Left ventricle myocardium inferior (tissue), 1 donor: Measurements from ENCODE around the gene GABARAPL1. TPM values are rescaled to one million over a fixed set of nuclear protein-coding genes. Genes with fewer than 3 reads are reported as not detected.
"Not testable (repeated sequence)": the region's sequence is repeated elsewhere in the genome, so short reads cannot be mapped to it uniquely, and the experiment has no call there.

Source experiments
- DNase-seq: peaks from one replicate; pipeline ENCODE4 v3.0.0-alpha.2; 2020
- H3K27ac ChIP-seq: fragments of 200-600 bp; replicated peaks from 2 replicates; pipeline ENCODE4 v1.8.0; 2021
- H3K27me3 ChIP-seq: fragments of 200-600 bp; 2 replicates; pipeline ENCODE4 v1.8.0; 2021; ENCODE audit warnings: low read depth
- H3K36me3 ChIP-seq: fragments of 200-600 bp; 2 replicates; pipeline ENCODE4 v1.8.0; 2021
- H3K4me1 ChIP-seq: fragments of 200-600 bp; 2 replicates; pipeline ENCODE4 v1.8.0; 2021
- H3K4me3 ChIP-seq: fragments of 200-600 bp; 2 replicates; pipeline ENCODE4 v1.8.0; 2021; ENCODE audit warnings: mild to moderate bottlenecking, moderate library complexity
- H3K9me3 ChIP-seq: fragments of 200-600 bp; replicated peaks from 2 replicates; pipeline ENCODE4 v1.8.0; 2021
- CTCF ChIP-seq: fragments of 200-600 bp; IDR thresholded peaks from 2 replicates; pipeline ENCODE4 v1.8.0; 2021; ENCODE audit warnings: antibody characterized with exemption, mild to moderate bottlenecking, borderline replicate concordance
- intact Hi-C: fragments of 100-400 bp; cut with micrococcal nuclease; formaldehyde crosslinking; loops from one replicate; pipeline ENCODE4 v1.11.0; 2022
- total RNA-seq: library from RNA; stranded (reverse); fragmentation: NEBNext Ultra II Directional; extraction: Animal tissue kit (Norgen Biotek cat#: 25700); gene quantifications from one replicate; pipeline ENCODE4 v1.2.1, GENCODE V29; 2021
- donor health status: DM: no; HTN: yes; CAD: no; lungs with severe emphysema.

GABARAPL1 gene
- total RNA-seq, 1 donor from 2014 or later, result 360 TPM

GRCh38 chr12:10179776-10180181 is 32.9 kb upstream of the GABARAPL1 start:
- no peak for TF ChIP-seq CTCF
- H3K9me3 ChIP-seq, result no peaks in the 10 kb centered on the region
- H3K4me1 ChIP-seq, result no peaks in the 10 kb centered on the region
- no peak overlapping the region for H3K27ac ChIP-seq
- H3K27me3 ChIP-seq, result peaks cover 28% of the 10 kb centered on the region
- DNase-seq, result no peak
- no peak overlapping the region for H3K4me3 ChIP-seq
- H3K36me3 ChIP-seq, result no peaks in the 10 kb centered on the region
- intact Hi-C loops, result no loop called here

- no peak for DNase-seq
- H3K27me3 ChIP-seq, result peaks cover 39% of the 10 kb centered on the region
- no peak for TF ChIP-seq CTCF
- intact Hi-C loops, result no loop called here
- no peaks in the 10 kb centered on the region for H3K9me3 ChIP-seq
- H3K4me3 ChIP-seq, result no peak overlapping the region
- no peak overlapping the region for H3K27ac ChIP-seq
- H3K4me1 ChIP-seq, result no peaks in the 10 kb centered on the region
- no peaks in the 10 kb centered on the region for H3K36me3 ChIP-seq
These were observed 30.2 kb upstream of the GABARAPL1 start for GRCh38 chr12:10182354-10183049.

- peaks cover 32% of the 10 kb centered on the region for H3K27me3 ChIP-seq
- H3K4me1 ChIP-seq, result no peaks in the 10 kb centered on the region
- intact Hi-C loops, result no loop called here
- H3K27ac ChIP-seq, result no peak overlapping the region
- no peak for DNase-seq
- H3K36me3 ChIP-seq, result no peaks in the 10 kb centered on the region
- no peak for TF ChIP-seq CTCF
- no peak overlapping the region for H3K4me3 ChIP-seq
- no peaks in the 10 kb centered on the region for H3K9me3 ChIP-seq
These were observed 28.3 kb upstream of the GABARAPL1 start for GRCh38 chr12:10184261-10184843.

- no peak overlapping the region for H3K27ac ChIP-seq
- peak; percentile 29 for DNase-seq
- intact Hi-C loops, result no loop called here
- no peak overlapping the region for H3K4me3 ChIP-seq
- no peaks in the 10 kb centered on the region for H3K36me3 ChIP-seq
- H3K4me1 ChIP-seq, result peaks cover 13% of the 10 kb centered on the region
- no peaks in the 10 kb centered on the region for H3K9me3 ChIP-seq
- H3K27me3 ChIP-seq, result peaks cover 18% of the 10 kb centered on the region
- TF ChIP-seq CTCF, result no peak
These were observed 26.4 kb upstream of the GABARAPL1 start for GRCh38 chr12:10186299-10186698.

- intact Hi-C loops, DNase-seq, H3K27ac ChIP-seq, H3K9me3 ChIP-seq, H3K4me3 ChIP-seq, H3K36me3 ChIP-seq: not testable (repeated sequence)
- peaks cover 13% of the 10 kb centered on the region for H3K4me1 ChIP-seq
- H3K27me3 ChIP-seq, result peaks cover 18% of the 10 kb centered on the region
These were observed 25.7 kb upstream of the GABARAPL1 start for GRCh38 chr12:10186958-10187357.

GRCh38 chr12:10189653-10190052 is 23.0 kb upstream of the GABARAPL1 start:
- DNase-seq, result peak; percentile 28
- H3K27me3 ChIP-seq, result peaks cover 10% of the 10 kb centered on the region
- H3K4me1 ChIP-seq, result peaks cover 13% of the 10 kb centered on the region
- H3K36me3 ChIP-seq, result no peaks in the 10 kb centered on the region
- H3K27ac ChIP-seq, result no peak overlapping the region
- H3K9me3 ChIP-seq, result no peaks in the 10 kb centered on the region
- no peak for TF ChIP-seq CTCF
- intact Hi-C loops, result loop anchor here (2.0 kb wide), 1 partner anchor 37 kb away; no protein-coding TSS in a partner anchor
- no peak overlapping the region for H3K4me3 ChIP-seq
